K562 (cell line): Measurements from ENCODE around the gene ZBTB47. TPM values are rescaled to one million over a fixed set of nuclear protein-coding genes. Genes with fewer than 3 reads are reported as not detected.

Experiments used
- EP300 ChIP-seq: IDR thresholded peaks from 2 replicates; pipeline ENCODE4 v1.6.1; 2012; ENCODE audit warnings: low read length, improper control_type of control experiment
- FOXA3 ChIP-seq, 2 experiments: fragments of 450-650 bp in 1 of 2; sonication (generic) in 1 of 2; formaldehyde crosslinking; IDR thresholded peaks in 1 of 2; conservative IDR thresholded peaks in 1 of 2; 2 replicates each; pipeline versions ENCODE4 v1.4.0 to v1.8.0; 2020 to 2022; ENCODE audit warnings: mild to moderate bottlenecking in 2 of 2, missing genetic modification reagents in 1 of 2
- FOXP1 ChIP-seq: sonication (generic); formaldehyde crosslinking; IDR thresholded peaks from 2 replicates; pipeline ENCODE4 v1.8.0; 2022; ENCODE audit warnings: mild to moderate bottlenecking, missing genetic modification reagents
- GTF2E2 ChIP-seq: fragments of 200-800 bp; sonication (Bioruptor generic); IDR thresholded peaks from 2 replicates; pipeline ENCODE4 v1.6.1; 2016; ENCODE audit warnings: missing genetic modification characterization, missing compliant biosample characterization
- HNRNPK ChIP-seq: fragments of 200-400 bp; formaldehyde crosslinking; IDR thresholded peaks from one replicate; pipeline ENCODE4 v1.6.1; 2018; ENCODE audit warnings: mild to moderate bottlenecking, low read depth, low read length; ENCODE audit not compliant: poor library complexity, severe bottlenecking
- MAFK ChIP-seq: IDR thresholded peaks from 2 replicates; pipeline ENCODE4 v1.6.1; 2011; ENCODE audit warnings: low read length, improper control_type of control experiment
- MEF2A ChIP-seq: IDR thresholded peaks from 2 replicates; pipeline ENCODE4 v1.6.1; 2011; ENCODE audit warnings: low read depth, mild to moderate bottlenecking, low read length, moderate library complexity; ENCODE audit not compliant: control insufficient read depth
- NR4A1 ChIP-seq, 2 experiments: fragments of 250-450 bp in 1 of 2; fragments of 450-650 bp in 1 of 2; sonication (Bioruptor Pico) in 1 of 2; IDR thresholded peaks; 2 replicates each; pipeline versions ENCODE4 v1.4.0 to v1.6.1; 2016 to 2020; ENCODE audit warnings: mild to moderate bottlenecking in 2 of 2, missing compliant biosample characterization in 1 of 2, missing genetic modification characterization in 1 of 2, moderate library complexity in 1 of 2
- PBX2 ChIP-seq, 2 experiments: IDR thresholded peaks in 1 of 2; conservative IDR thresholded peaks in 1 of 2; 2 replicates each; pipeline ENCODE4 v1.6.1; 2016; ENCODE audit warnings: low read depth in 2 of 2, mild to moderate bottlenecking in 1 of 2, missing compliant biosample characterization in 1 of 2, missing genetic modification characterization in 1 of 2, moderate library complexity in 1 of 2
- SMARCA4 ChIP-seq: fragments of 450-650 bp; IDR thresholded peaks from 2 replicates; pipeline ENCODE4 v1.6.1; 2016
- TRIM28 ChIP-seq: fragments of 450-650 bp; IDR thresholded peaks from 2 replicates; pipeline ENCODE4 v1.6.1; 2017
- TSC22D4 ChIP-seq: fragments of 450-650 bp; IDR thresholded peaks from 2 replicates; pipeline ENCODE4 v1.6.1; 2016; ENCODE audit warnings: missing genetic modification characterization, missing biosample characterization, control low read depth
- ZBED1 ChIP-seq: IDR thresholded peaks from 2 replicates; pipeline ENCODE4 v1.6.1; 2014
- ZBTB1 ChIP-seq: sonication (generic); formaldehyde crosslinking; IDR thresholded peaks from 2 replicates; pipeline ENCODE4 v1.8.1; 2023; ENCODE audit warnings: missing genetic modification reagents, low read depth, mild to moderate bottlenecking, borderline replicate concordance
- ZBTB43 ChIP-seq: sonication (generic); formaldehyde crosslinking; IDR thresholded peaks from 2 replicates; pipeline ENCODE4 v1.8.0; 2023; ENCODE audit warnings: mild to moderate bottlenecking, missing genetic modification reagents
- ZBTB5 ChIP-seq: fragments of 450-650 bp; IDR thresholded peaks from 2 replicates; pipeline ENCODE4 v1.6.1; 2017; ENCODE audit warnings: antibody characterized with exemption
- ZC3H4 ChIP-seq: sonication (generic); formaldehyde crosslinking; IDR thresholded peaks from 2 replicates; pipeline ENCODE4 v1.9.0; 2021; ENCODE audit warnings: missing genetic modification reagents, borderline replicate concordance
- ZNF12 ChIP-seq: sonication (generic); formaldehyde crosslinking; IDR thresholded peaks from 2 replicates; pipeline ENCODE4 v1.4.0; 2020; ENCODE audit warnings: mild to moderate bottlenecking, missing genetic modification reagents
- ZNF395 ChIP-seq: fragments of 200-800 bp; sonication (Bioruptor generic); IDR thresholded peaks from 2 replicates; pipeline ENCODE4 v1.6.1; 2017; ENCODE audit warnings: missing genetic modification characterization, missing compliant biosample characterization
- polyA plus RNA-seq, 8 experiments: library from polyadenylated mRNA; depleted of rRNA in 4 of 8; stranded (reverse) in 5 of 8; unstranded in 3 of 8; fragments of >200 nt; fragmentation: Nextera tagmentation in 2 of 8; fragmentation: Illumina TruSeq in 1 of 8; extraction: Ambion mirVana in 2 of 8; extraction: Trizol in 1 of 8; gene quantifications; 2 replicates each; pipeline versions ENCODE4 v1.2.1 to v1.2.3, GENCODE V29; 2011 to 2014; ENCODE audit warnings: inconsistent platforms in 1 of 8, missing spikeins in 1 of 8
- total RNA-seq, 7 experiments: library from RNA; depleted of rRNA in 6 of 7; stranded (reverse); fragments of >200 nt in 6 of 7; fragmentation: Illumina TruSeq in 2 of 7; extraction: Trizol in 2 of 7; gene quantifications; 2 replicates each; pipeline versions ENCODE4 v1.2.1 to v1.2.3, GENCODE V29; 2011 to 2021; ENCODE audit warnings: low replicate concordance in 1 of 7

The ZBTB47 gene
- total and polyA plus RNA-seq, 9 of the 15 experiments (the other 6 are each of a cell fraction or from before 2014, with no cell fraction given), result 0.11 to 4.6 (median 1.7) TPM; not detected in 1

- TF ChIP-seq PBX2 (CRISPR knock-in tag; IDR thresholded peaks at IDR 0.05; ENCODE audit: low read depth) (no peak), PBX2 (tag; conservative IDR thresholded peaks at IDR 0.05; ENCODE audit: low read depth) (0 out of 2 replicates have a peak, but pooled peaks have one; percentile 23), TSC22D4 (no peak), ZBTB43 (CRISPR knock-in tag) (no peak), ZBTB1 (CRISPR knock-in tag) (no peak), TRIM28 (no peak), HNRNPK (no peak), FOXA3 (CRISPR knock-in tag; conservative IDR thresholded peaks at IDR 0.05 in 1 of 2, IDR thresholded peaks at IDR 0.05 in 1 of 2) (no peak), ZC3H4 (no peak), SMARCA4 (peak; percentile 83), EP300 (peak; percentile 52), MAFK (peak; percentile 39; the same call in 1 of the 2 replicates), ZBTB5 (no peak), NR4A1 (CRISPR knock-in tag; IDR thresholded peaks at IDR 0.05) (no peak), NR4A1 (tag; IDR thresholded peaks at IDR 0.05) (no peak), ZNF12 (CRISPR knock-in tag) (no peak), MEF2A (no peak), ZBED1 (no peak), ZNF395 (CRISPR knock-in tag) (no peak), GTF2E2 (tag) (no peak), FOXP1 (CRISPR knock-in tag) (no peak)
These were observed 18.4 kb upstream of the ZBTB47 start (continued) for GRCh38 chr3:42635111-42635510.
